A673 (cell line): ENCODE data around the gene USP53. TPM values are rescaled to one million over a fixed set of nuclear protein-coding genes. Genes with fewer than 3 reads are reported as not detected.

Experiments used
- BruUV-seq: library from RNA; stranded (reverse); fragments of 400-500 nt; replicated peaks from 2 replicates; lab custom pipeline; 2021; lab: Mats Ljungman, UMichigan
- CTCF ChIA-PET: fragments of 300-600 bp; sonication (Branson Sonifier 250); formaldehyde crosslinking; loops from one replicate; lab custom pipeline; 2022; ENCODE audit warnings: antibody characterized with exemption; lab: Charles Lee
- POLR2A ChIA-PET: fragments of 300-600 bp; sonication (Branson Sonifier 250); formaldehyde crosslinking; loops from one replicate; lab custom pipeline; 2022; ENCODE audit warnings: antibody characterized with exemption; ENCODE audit not compliant: low non-redundant PET; lab: Charles Lee
- DNase-seq: peaks from one replicate; pipeline ENCODE4 v3.0.0-alpha.2; 2015; ENCODE audit warnings: low spot score
- H3K27ac ChIP-seq: fragments of 200-600 bp; sonication (generic); 2 replicates; pipeline ENCODE4 v1.5.1; 2016; ENCODE audit warnings: mixed run types, low read depth, mild to moderate bottlenecking, mixed read lengths, antibody characterized with exemption, low read length; ENCODE audit not compliant: poor library complexity, severe bottlenecking
- H3K27me3 ChIP-seq: fragments of 200-600 bp; sonication (generic); replicated peaks from 2 replicates; pipeline ENCODE4 v1.6.1; 2017; ENCODE audit warnings: mixed run types, low read depth, mild to moderate bottlenecking, mixed read lengths, antibody characterized with exemption, low read length; ENCODE audit not compliant: insufficient read depth, poor library complexity
- H3K36me3 ChIP-seq: fragments of 200-600 bp; sonication (generic); 2 replicates; pipeline ENCODE4 v1.6.1; 2016; ENCODE audit warnings: mixed run types, mild to moderate bottlenecking, mixed read lengths, antibody characterized with exemption, low read length; ENCODE audit not compliant: insufficient read depth, poor library complexity, severe bottlenecking
- H3K4me1 ChIP-seq: fragments of 200-600 bp; sonication (generic); 2 replicates; pipeline ENCODE4 v1.6.1; 2017; ENCODE audit warnings: mixed run types, mild to moderate bottlenecking, mixed read lengths, antibody characterized with exemption, low read length; ENCODE audit not compliant: insufficient read depth, poor library complexity, severe bottlenecking
- H3K4me3 ChIP-seq: fragments of 200-600 bp; sonication (generic); 2 replicates; pipeline ENCODE4 v1.5.1; 2016; ENCODE audit warnings: low read depth, mixed run types, mild to moderate bottlenecking, mixed read lengths, low read length; ENCODE audit not compliant: poor library complexity, severe bottlenecking
- H3K9me3 ChIP-seq: fragments of 200-600 bp; sonication (generic); 2 replicates; pipeline ENCODE4 v1.6.1; 2016; ENCODE audit warnings: mixed run types, low read depth, mild to moderate bottlenecking, mixed read lengths, antibody characterized with exemption, low read length; ENCODE audit not compliant: poor library complexity, severe bottlenecking
- CTCF ChIP-seq: fragments of 300-800, 200-600 bp; sonication (generic); conservative IDR thresholded peaks from 2 replicates; pipeline ENCODE4 v1.5.1; 2017; ENCODE audit warnings: low read depth, mild to moderate bottlenecking, antibody characterized with exemption, low read length, moderate library complexity, mixed read lengths
- EZH2 ChIP-seq: fragments of 200-600 bp; sonication (generic); IDR thresholded peaks from 2 replicates; pipeline ENCODE4 v1.6.1; 2017; ENCODE audit warnings: borderline replicate concordance, low read depth, mild to moderate bottlenecking, mixed read lengths, antibody characterized with exemption, low read length; ENCODE audit not compliant: poor library complexity, severe bottlenecking
- intact Hi-C: fragments of 100-400 bp; cut with micrococcal nuclease; formaldehyde crosslinking; loops from one replicate; pipeline ENCODE4 v1.10.0; 2022; ENCODE audit not compliant: unreplicated experiment
- total RNA-seq: library from RNA; stranded (reverse); gene quantifications from 2 replicates; pipeline ENCODE4 v1.2.3, GENCODE V29; 2021

The USP53 gene
- total RNA-seq, 1 experiment from 2014 or later = 12.2 TPM

GRCh38 chr4:119227690-119228089 lies 15.2 kb downstream of the USP53 start:
- CTCF ChIA-PET = no interaction called here
- BruUV-seq = no TSS peak
- intact Hi-C loops = no loop called here

DNA sequence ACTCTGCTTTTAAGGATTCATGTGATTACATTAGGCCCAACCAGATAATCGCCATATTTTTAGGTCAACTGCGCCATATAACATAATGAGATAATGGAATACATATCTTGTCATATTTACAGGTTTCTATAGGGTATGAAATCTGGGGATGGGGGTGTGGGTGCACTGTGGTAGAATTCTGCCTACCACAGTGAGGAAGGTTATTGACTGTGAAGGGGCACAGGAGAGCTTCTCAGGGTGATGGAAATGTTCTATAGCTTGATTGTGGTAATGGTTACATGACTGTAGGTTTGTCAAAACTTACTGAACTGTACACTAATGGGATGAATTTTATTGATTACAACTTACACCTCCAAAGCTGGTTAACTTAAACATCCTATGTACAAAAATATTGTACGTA lies 15.9 kb downstream of the USP53 start:
- BruUV-seq = no TSS peak
- intact Hi-C loops = no loop called here
- no peak overlapping the region for H3K4me3 ChIP-seq
- H3K27me3 ChIP-seq = no peaks in the 10 kb centered on the region
- no peaks in the 10 kb centered on the region for H3K36me3 ChIP-seq
- POLR2A ChIA-PET = no interaction called here
- no peaks in the 10 kb centered on the region for H3K4me1 ChIP-seq
- no peaks in the 10 kb centered on the region for H3K9me3 ChIP-seq
- no peak for TF ChIP-seq CTCF
- TF ChIP-seq EZH2 = no peak
- CTCF ChIA-PET = no interaction called here
- no peak for DNase-seq
- H3K27ac ChIP-seq = no peak overlapping the region

More at GRCh38 chr4:119227690-119228089, 15.2 kb downstream of the USP53 start:
- Histone ChIP-seq H3K4me3 (no peak overlapping the region), H3K9me3 (no peaks in the 10 kb centered on the region), H3K27me3 (no peaks in the 10 kb centered on the region), H3K4me1 (no peaks in the 10 kb centered on the region), H3K27ac (no peak overlapping the region), H3K36me3 (no peaks in the 10 kb centered on the region)
- no peak for DNase-seq
- TF ChIP-seq EZH2 (no peak), CTCF (no peak)
- POLR2A ChIA-PET = no interaction called here

DNA sequence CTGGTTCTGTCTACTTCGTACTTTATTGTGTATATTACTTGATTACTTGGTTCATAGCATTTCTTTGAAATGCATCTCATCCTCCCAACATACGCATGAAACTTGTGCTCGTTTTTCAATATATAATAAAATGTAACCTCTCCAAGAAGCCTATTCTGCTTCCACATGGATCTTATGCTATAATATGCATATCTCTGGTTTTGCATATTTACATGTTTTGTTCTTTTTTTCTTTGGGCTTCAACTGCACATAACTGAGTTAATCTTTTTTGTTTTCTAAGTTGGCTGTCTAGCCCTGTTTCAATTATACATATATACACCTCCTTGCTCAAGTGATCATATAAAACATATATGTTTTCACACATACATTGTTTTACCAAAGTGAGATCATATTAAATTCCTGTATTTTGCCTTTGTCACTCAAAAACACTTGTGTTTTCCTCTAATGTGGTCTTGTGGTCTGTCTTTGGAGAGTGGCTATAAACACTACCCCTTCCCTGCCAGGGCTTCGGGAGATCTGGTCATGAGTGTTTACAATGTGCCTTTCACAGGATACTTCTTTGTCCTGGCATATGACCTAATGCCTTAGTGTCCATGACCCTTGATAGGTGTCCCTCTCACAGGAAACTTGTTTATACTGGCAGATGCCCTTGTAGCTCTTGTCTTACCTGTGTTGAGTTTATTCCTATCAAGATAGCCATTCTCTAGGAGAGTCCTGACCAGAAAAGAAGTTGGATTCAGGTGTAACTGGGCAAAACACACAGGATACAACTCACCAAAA lies 17.6 kb downstream of the USP53 start:
- no TSS peak for BruUV-seq

More for the DNA sequence above, 17.6 kb downstream of the USP53 start:
- Histone ChIP-seq H3K4me3 (no peak overlapping the region), H3K9me3 (no peaks in the 10 kb centered on the region), H3K27ac (no peak overlapping the region), H3K4me1 (no peaks in the 10 kb centered on the region), H3K27me3 (no peaks in the 10 kb centered on the region), H3K36me3 (no peaks in the 10 kb centered on the region)
- ChIA-PET POLR2A (no interaction called here), CTCF (no interaction called here)
- TF ChIP-seq EZH2 = no peak
- no peak for TF ChIP-seq CTCF
- intact Hi-C loops = no loop called here
- no peak for DNase-seq
